ENCODE data around the gene LYSMD3.

LYSMD3 gene

DNA sequence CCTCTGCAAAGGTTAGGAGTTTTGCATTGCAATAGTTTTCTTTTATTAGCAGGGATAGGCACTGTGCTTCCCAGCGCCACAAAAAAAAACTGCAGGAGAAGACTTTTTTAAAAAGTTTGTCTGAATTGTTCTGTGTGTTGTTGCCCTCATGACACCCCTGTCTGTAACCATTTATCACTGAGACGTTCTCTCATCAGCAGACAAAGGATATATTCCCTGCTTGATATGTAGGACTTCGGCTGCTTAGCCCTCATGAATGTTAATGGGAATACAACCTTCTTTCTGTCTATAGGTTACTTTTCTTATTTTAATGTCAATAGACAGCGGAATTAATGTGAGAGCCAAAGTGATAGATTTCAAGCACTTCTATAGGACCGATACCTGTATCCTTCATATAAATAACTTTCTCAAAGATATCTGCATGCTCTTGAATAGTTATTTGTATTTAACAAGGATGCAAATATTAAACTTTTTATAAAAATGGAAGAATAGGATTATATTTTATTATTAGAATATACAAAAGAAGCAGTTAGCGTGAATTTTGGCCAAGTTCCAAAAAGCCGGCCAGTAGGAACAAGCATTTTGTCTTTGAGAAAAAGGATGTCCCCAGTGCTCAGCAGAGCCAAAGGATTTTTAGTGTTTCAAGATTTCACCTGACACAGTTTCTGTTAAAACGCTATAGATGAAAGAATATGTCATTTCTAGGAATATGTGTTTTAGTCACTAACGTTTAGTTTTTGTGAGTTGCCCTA is 1.5 kb upstream of the LYSMD3 start:
- H3K9ac ChIP-seq (ENCODE audit: insufficient read length, low read depth), result no peak overlapping the region

DNA sequence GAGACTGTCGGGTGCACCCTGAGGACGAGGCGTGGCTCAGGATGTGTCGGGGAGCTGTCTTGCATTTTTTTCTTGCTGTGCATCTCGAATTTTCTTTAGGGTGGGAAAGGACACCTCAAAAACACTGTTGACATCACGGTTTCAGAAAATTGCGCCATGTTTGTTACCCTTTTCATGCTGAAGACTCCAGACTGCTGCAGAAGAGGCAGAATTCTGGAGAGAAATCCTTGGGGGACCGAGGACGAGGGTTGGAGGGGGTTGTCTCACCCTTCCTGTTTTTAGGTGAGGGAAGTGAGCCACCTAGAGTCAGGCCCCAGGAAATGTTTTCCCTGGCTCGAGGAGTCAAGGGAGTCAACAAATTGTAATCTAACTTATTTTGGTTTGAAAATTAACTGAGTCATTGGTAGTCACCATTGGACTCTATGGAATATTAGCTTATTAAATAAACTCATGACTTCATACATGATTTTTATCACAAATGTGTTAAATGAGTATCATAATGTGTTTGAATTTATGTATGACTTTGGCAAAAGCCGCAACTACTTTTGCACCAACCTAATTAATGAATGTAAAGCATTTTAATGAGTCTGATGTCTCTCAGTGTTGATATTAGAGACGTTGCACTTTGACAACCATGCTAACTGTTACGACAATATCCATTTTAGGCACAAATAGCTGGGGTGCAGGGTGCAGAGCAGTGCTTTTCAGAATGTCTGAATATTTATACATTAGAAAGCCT is 724 bp upstream of the LYSMD3 start:
- TF ChIP-seq YY1 (IDR thresholded peaks at IDR 0.05; ENCODE audit: insufficient read depth, insufficient read length) (no peak), SUZ12 (IDR thresholded peaks at IDR 0.05; ENCODE audit: extremely low read depth, insufficient read depth, insufficient read length) (no peak), ZNF274 (IDR thresholded peaks at IDR 0.05; ENCODE audit: low read depth, low read length) (no peak)
- H3K4me1 ChIP-seq (ENCODE audit: insufficient read depth, insufficient read length), result no peaks in the 10 kb centered on the region
- no peaks in the 10 kb centered on the region for H3K9me3 ChIP-seq (ENCODE audit: insufficient read depth, low read length)
- H3K36me3 ChIP-seq (ENCODE audit: insufficient read depth, insufficient read length, low read length), result peaks cover 4% of the 10 kb centered on the region
- peak; percentile 54 for DNase-seq (ENCODE audit: low read depth, low spot score)
- H3K27me3 ChIP-seq (ENCODE audit: insufficient read depth, insufficient read length), result no peaks in the 10 kb centered on the region
- H3K9ac ChIP-seq (ENCODE audit: insufficient read length, low read depth), result peak overlapping the region; percentile 93
- H3K4me3 ChIP-seq (ENCODE audit: insufficient read length, low read depth), result peak overlapping the region; percentile 92

More for the DNA sequence above, 1.5 kb upstream of the LYSMD3 start:
- H3K4me3 ChIP-seq (ENCODE audit: insufficient read length, low read depth), result no peak overlapping the region
- DNase-seq (ENCODE audit: low read depth, low spot score), result no peak
- no peaks in the 10 kb centered on the region for H3K9me3 ChIP-seq (ENCODE audit: insufficient read depth, low read length)
- H3K4me1 ChIP-seq (ENCODE audit: insufficient read depth, insufficient read length), result no peaks in the 10 kb centered on the region
- no peaks in the 10 kb centered on the region for H3K27me3 ChIP-seq (ENCODE audit: insufficient read depth, insufficient read length)
- no peaks in the 10 kb centered on the region for H3K36me3 ChIP-seq (ENCODE audit: insufficient read depth, insufficient read length, low read length)
- TF ChIP-seq ZNF274 (IDR thresholded peaks at IDR 0.05; ENCODE audit: low read depth, low read length) (no peak), SUZ12 (IDR thresholded peaks at IDR 0.05; ENCODE audit: extremely low read depth, insufficient read depth, insufficient read length) (no peak), YY1 (IDR thresholded peaks at IDR 0.05; ENCODE audit: insufficient read depth, insufficient read length) (no peak)

DNA sequence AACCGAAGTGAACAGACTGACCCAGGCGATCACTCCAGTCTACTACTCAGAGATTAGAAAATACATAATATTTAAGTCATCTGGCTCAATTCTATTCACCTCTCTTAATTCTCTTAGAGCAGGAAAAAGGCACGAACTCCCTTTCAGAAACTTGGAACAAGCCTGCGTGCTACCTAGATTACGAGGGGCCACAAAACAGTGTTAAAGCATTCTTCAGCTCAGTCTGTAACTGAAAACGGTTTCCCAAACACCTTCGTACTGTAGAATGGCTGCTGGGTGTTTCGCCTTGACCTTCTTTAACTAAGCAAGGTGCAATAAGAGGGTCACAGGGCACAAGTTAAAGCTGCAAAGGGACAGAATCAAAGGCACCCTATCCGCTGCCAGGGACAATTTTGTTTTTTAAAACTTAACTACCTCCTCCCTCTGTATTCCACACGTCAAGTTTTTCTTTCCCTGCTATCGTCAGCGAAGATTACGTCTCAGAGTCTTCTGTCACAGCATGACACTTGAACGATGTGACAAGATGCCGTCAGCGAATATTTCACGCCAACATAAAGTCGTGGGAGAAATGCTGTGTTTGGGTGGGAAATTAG is 687 bp downstream of the LYSMD3 start:
- H3K36me3 ChIP-seq (ENCODE audit: insufficient read depth, insufficient read length, low read length), result peaks cover 13% of the 10 kb centered on the region
- H3K27me3 ChIP-seq (ENCODE audit: insufficient read depth, insufficient read length), result no peaks in the 10 kb centered on the region
- peak overlapping the region; percentile 90 for H3K9ac ChIP-seq (ENCODE audit: insufficient read length, low read depth)
- no peak for TF ChIP-seq SUZ12 (IDR thresholded peaks at IDR 0.05; ENCODE audit: extremely low read depth, insufficient read depth, insufficient read length)
- TF ChIP-seq YY1 (IDR thresholded peaks at IDR 0.05; ENCODE audit: insufficient read depth, insufficient read length), result no peak
- no peak for TF ChIP-seq ZNF274 (IDR thresholded peaks at IDR 0.05; ENCODE audit: low read depth, low read length)
- H3K9me3 ChIP-seq (ENCODE audit: insufficient read depth, low read length), result no peaks in the 10 kb centered on the region
- H3K4me3 ChIP-seq (ENCODE audit: insufficient read length, low read depth), result peak overlapping the region; percentile 92
- no peak for DNase-seq (ENCODE audit: low read depth, low spot score)
- no peaks in the 10 kb centered on the region for H3K4me1 ChIP-seq (ENCODE audit: insufficient read depth, insufficient read length)

DNA sequence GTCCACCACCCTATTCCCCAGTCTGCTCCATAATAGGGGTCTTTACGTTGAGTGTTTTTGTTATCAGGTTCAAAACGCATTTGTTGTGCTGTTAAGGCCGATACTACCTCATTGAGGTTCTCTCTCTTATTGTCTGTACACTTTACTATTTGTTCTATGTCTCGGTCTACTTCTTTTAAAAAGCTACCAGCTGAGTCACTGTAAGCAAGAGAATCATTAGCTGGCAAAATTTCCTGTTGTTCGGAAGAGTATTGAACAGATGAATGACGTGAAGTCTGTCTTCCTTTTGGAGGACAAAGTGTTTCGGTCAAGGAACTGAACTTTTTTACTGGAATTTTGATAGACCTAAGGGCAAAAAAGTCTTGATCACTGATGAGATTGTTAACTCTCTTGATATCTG is 10.3 kb downstream of the LYSMD3 start:
- H3K27me3 ChIP-seq (ENCODE audit: insufficient read depth, insufficient read length), result no peaks in the 10 kb centered on the region
- no peak overlapping the region for H3K4me3 ChIP-seq (ENCODE audit: insufficient read length, low read depth)
- H3K9me3 ChIP-seq (ENCODE audit: insufficient read depth, low read length), result no peaks in the 10 kb centered on the region
- H3K4me1 ChIP-seq (ENCODE audit: insufficient read depth, insufficient read length), result no peaks in the 10 kb centered on the region
- TF ChIP-seq YY1 (IDR thresholded peaks at IDR 0.05; ENCODE audit: insufficient read depth, insufficient read length) (no peak), SUZ12 (IDR thresholded peaks at IDR 0.05; ENCODE audit: extremely low read depth, insufficient read depth, insufficient read length) (no peak), ZNF274 (IDR thresholded peaks at IDR 0.05; ENCODE audit: low read depth, low read length) (no peak)
- peaks cover 50% of the 10 kb centered on the region for H3K36me3 ChIP-seq (ENCODE audit: insufficient read depth, insufficient read length, low read length)
- no peak overlapping the region for H3K9ac ChIP-seq (ENCODE audit: insufficient read length, low read depth)
- no peak for DNase-seq (ENCODE audit: low read depth, low spot score)

DNA sequence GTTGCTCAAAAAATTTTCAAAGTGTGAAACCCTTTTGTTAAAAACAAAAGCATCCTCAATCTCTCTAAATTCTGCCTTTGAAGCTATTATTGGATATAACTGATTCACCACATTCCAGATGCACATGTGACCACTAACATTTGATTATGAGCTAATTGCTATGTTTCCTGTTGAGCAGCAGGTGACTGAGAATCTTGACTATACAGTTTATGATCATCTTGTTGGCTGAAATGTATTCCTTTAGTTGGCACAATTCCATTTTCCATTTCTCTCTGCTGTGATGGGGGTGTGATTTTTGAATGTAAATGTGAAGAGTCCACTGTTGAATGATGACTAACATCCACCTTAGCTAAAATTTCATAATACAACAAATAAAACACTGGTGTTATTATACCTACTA is 10.7 kb downstream of the LYSMD3 start:
- H3K36me3 ChIP-seq (ENCODE audit: insufficient read depth, insufficient read length, low read length), result peaks cover 46% of the 10 kb centered on the region
- DNase-seq (ENCODE audit: low read depth, low spot score), result no peak

DNA sequence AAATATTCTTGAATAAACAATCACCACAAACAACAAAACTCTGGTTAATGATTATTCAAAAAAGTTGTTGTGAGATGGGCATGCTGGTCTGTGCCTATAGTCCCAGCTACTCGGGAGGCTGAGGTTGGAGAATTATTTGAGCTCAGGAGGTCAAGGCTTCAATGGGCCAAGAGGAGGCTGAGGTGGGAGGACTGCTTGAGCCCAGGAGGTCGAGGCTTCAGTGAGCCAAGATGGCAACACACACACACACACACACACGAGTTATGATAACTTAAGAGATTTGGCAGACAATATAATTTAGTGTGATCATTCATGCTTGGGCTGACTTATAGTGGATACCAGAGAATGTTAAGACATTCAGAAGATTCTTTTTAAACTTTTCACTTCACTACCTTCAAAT is 14.9 kb downstream of the LYSMD3 start:
- no peak for TF ChIP-seq ZNF274 (IDR thresholded peaks at IDR 0.05; ENCODE audit: low read depth, low read length)
- no peak for TF ChIP-seq YY1 (IDR thresholded peaks at IDR 0.05; ENCODE audit: insufficient read depth, insufficient read length)
- TF ChIP-seq SUZ12 (IDR thresholded peaks at IDR 0.05; ENCODE audit: extremely low read depth, insufficient read depth, insufficient read length), result no peak
- H3K36me3 ChIP-seq (ENCODE audit: insufficient read depth, insufficient read length, low read length), result peaks cover 20% of the 10 kb centered on the region
- H3K9me3 ChIP-seq (ENCODE audit: insufficient read depth, low read length), result no peaks in the 10 kb centered on the region
- no peaks in the 10 kb centered on the region for H3K27me3 ChIP-seq (ENCODE audit: insufficient read depth, insufficient read length)
- no peak overlapping the region for H3K4me3 ChIP-seq (ENCODE audit: insufficient read length, low read depth)
- DNase-seq (ENCODE audit: low read depth, low spot score), result no peak
- H3K4me1 ChIP-seq (ENCODE audit: insufficient read depth, insufficient read length), result no peaks in the 10 kb centered on the region
- H3K9ac ChIP-seq (ENCODE audit: insufficient read length, low read depth), result no peak overlapping the region

More for the DNA sequence above, 10.7 kb downstream of the LYSMD3 start:
- TF ChIP-seq ZNF274 (IDR thresholded peaks at IDR 0.05; ENCODE audit: low read depth, low read length) (no peak), YY1 (IDR thresholded peaks at IDR 0.05; ENCODE audit: insufficient read depth, insufficient read length) (no peak), SUZ12 (IDR thresholded peaks at IDR 0.05; ENCODE audit: extremely low read depth, insufficient read depth, insufficient read length) (no peak)
- H3K9me3 ChIP-seq (ENCODE audit: insufficient read depth, low read length), result no peaks in the 10 kb centered on the region
- no peak overlapping the region for H3K9ac ChIP-seq (ENCODE audit: insufficient read length, low read depth)
- no peaks in the 10 kb centered on the region for H3K4me1 ChIP-seq (ENCODE audit: insufficient read depth, insufficient read length)
- no peak overlapping the region for H3K4me3 ChIP-seq (ENCODE audit: insufficient read length, low read depth)
- H3K27me3 ChIP-seq (ENCODE audit: insufficient read depth, insufficient read length), result no peaks in the 10 kb centered on the region

DNA sequence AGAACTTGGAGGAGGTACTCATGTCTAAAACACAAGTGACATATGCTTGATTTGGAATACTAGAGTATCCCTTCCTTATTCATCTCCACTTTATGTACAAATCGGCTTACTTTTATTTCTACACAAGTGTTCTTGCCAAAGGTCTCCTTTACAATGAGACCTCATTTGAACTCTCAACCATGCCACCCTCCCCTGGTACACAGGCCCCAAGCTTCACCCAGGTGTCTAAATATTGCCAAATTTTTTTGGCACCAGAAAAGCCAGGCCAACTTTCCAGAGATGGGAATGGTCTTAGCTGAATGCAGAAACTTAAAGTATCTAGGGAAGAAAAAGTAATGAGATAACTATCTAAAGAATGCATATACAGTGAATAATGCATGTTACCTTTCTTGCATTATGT is 18.9 kb downstream of the LYSMD3 start:
- Histone ChIP-seq H3K4me3 (ENCODE audit: insufficient read length, low read depth) (no peak overlapping the region), H3K4me1 (ENCODE audit: insufficient read depth, insufficient read length) (no peaks in the 10 kb centered on the region), H3K9ac (ENCODE audit: insufficient read length, low read depth) (no peak overlapping the region), H3K9me3 (ENCODE audit: insufficient read depth, low read length) (no peaks in the 10 kb centered on the region), H3K36me3 (ENCODE audit: insufficient read depth, insufficient read length, low read length) (peaks cover 6% of the 10 kb centered on the region), H3K27me3 (ENCODE audit: insufficient read depth, insufficient read length) (no peaks in the 10 kb centered on the region)
- DNase-seq (ENCODE audit: low read depth, low spot score), result no peak
- no peak for TF ChIP-seq SUZ12 (IDR thresholded peaks at IDR 0.05; ENCODE audit: extremely low read depth, insufficient read depth, insufficient read length)
- no peak for TF ChIP-seq YY1 (IDR thresholded peaks at IDR 0.05; ENCODE audit: insufficient read depth, insufficient read length)
- TF ChIP-seq ZNF274 (IDR thresholded peaks at IDR 0.05; ENCODE audit: low read depth, low read length), result no peak

All from NT2/D1 (cell line).